HepG2 (cell line): ENCODE results near the gene HP1BP3.

Source experiments
- CEBPB ChIP-seq: IDR thresholded peaks from 2 replicates; pipeline ENCODE4 v1.6.1; 2011; ENCODE audit warnings: low read depth, low read length, improper control_type of control experiment, borderline replicate concordance
- CEBPG ChIP-seq: IDR thresholded peaks from 2 replicates; pipeline ENCODE4 v1.6.1; 2016
- CTCF ChIP-seq: sonication (generic); formaldehyde crosslinking; IDR thresholded peaks from 2 replicates; pipeline ENCODE4 v1.5.0; 2020; ENCODE audit warnings: mild to moderate bottlenecking, missing genetic modification reagents, moderate library complexity
- FOXO4 ChIP-seq: sonication (generic); formaldehyde crosslinking; conservative IDR thresholded peaks from 2 replicates; pipeline ENCODE4 v1.8.1; 2023; ENCODE audit warnings: missing genetic modification reagents
- HDAC2 ChIP-seq: sonication (generic); formaldehyde crosslinking; IDR thresholded peaks from 2 replicates; pipeline ENCODE4 v1.4.0; 2020; ENCODE audit warnings: missing genetic modification reagents
- HNRNPUL1 ChIP-seq: fragments of 200-400 bp; formaldehyde crosslinking; IDR thresholded peaks from 2 replicates; pipeline ENCODE4 v1.6.1; 2017; ENCODE audit warnings: low read depth, mild to moderate bottlenecking, low read length, moderate library complexity
- TARDBP ChIP-seq: sonication (generic); formaldehyde crosslinking; IDR thresholded peaks from 2 replicates; pipeline ENCODE4 v1.8.0; 2022; ENCODE audit warnings: mild to moderate bottlenecking, missing genetic modification reagents
- TCF12 ChIP-seq, 2 experiments: fragments of 450-650 bp in 1 of 2; sonication (generic) in 1 of 2; formaldehyde crosslinking in 1 of 2; IDR thresholded peaks; 2 replicates each; pipeline versions ENCODE4 v1.6.1 to v1.8.0; 2017 to 2022; ENCODE audit warnings: antibody characterized with exemption in 1 of 2, mild to moderate bottlenecking in 1 of 2, missing genetic modification reagents in 1 of 2, moderate library complexity in 1 of 2
- ZFP37 ChIP-seq: sonication (generic); formaldehyde crosslinking; IDR thresholded peaks from 2 replicates; pipeline ENCODE4 v1.4.0; 2020; ENCODE audit warnings: missing genetic modification reagents, borderline replicate concordance
- ZNF484 ChIP-seq: sonication (generic); formaldehyde crosslinking; IDR thresholded peaks from 2 replicates; pipeline ENCODE4 v1.5.1; 2020; ENCODE audit warnings: mild to moderate bottlenecking, low read depth, missing genetic modification reagents, borderline replicate concordance

DNA sequence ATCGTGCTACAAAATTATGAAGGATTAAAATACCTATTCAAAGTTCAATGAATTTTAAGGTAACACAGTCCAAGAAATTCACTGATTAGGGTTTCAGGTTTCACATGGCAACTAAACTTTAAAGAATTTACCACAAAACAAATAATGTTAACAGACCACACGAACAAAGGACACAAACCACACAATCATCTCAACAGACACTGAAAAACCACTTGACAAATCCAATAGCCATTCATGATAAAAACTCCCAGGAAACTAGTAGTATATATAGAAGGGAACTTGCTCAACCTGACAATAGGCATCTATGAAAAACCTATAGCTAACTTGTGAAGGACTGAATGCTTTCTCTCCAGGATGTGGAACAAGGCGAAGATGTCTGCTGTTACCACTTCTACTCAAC is 33.5 kb downstream of the HP1BP3 start:
- TF ChIP-seq CEBPG (no peak), HDAC2 (CRISPR knock-in tag) (no peak), CTCF (no peak), CEBPB (no peak), HNRNPUL1 (no peak), FOXO4 (CRISPR knock-in tag) (no peak), ZFP37 (CRISPR knock-in tag) (no peak), TARDBP (CRISPR knock-in tag) (no peak), ZNF484 (no peak), TCF12 (IDR thresholded peaks at IDR 0.05) (no peak), TCF12 (CRISPR knock-in tag; IDR thresholded peaks at IDR 0.05) (no peak)
